GM11168 (cell line): ENCODE results near the gene CIPC.

Experiments used
- in situ Hi-C: fragments of 300-500 bp; cut with MboI; formaldehyde crosslinking; loops from one replicate; pipeline ENCODE4 v1.12.0; 2022; ENCODE audit warnings: low sequenced_read_pairs; ENCODE audit not compliant: unreplicated experiment

CIPC gene, protein sequence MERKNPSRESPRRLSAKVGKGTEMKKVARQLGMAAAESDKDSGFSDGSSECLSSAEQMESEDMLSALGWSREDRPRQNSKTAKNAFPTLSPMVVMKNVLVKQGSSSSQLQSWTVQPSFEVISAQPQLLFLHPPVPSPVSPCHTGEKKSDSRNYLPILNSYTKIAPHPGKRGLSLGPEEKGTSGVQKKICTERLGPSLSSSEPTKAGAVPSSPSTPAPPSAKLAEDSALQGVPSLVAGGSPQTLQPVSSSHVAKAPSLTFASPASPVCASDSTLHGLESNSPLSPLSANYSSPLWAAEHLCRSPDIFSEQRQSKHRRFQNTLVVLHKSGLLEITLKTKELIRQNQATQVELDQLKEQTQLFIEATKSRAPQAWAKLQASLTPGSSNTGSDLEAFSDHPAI

DNA sequence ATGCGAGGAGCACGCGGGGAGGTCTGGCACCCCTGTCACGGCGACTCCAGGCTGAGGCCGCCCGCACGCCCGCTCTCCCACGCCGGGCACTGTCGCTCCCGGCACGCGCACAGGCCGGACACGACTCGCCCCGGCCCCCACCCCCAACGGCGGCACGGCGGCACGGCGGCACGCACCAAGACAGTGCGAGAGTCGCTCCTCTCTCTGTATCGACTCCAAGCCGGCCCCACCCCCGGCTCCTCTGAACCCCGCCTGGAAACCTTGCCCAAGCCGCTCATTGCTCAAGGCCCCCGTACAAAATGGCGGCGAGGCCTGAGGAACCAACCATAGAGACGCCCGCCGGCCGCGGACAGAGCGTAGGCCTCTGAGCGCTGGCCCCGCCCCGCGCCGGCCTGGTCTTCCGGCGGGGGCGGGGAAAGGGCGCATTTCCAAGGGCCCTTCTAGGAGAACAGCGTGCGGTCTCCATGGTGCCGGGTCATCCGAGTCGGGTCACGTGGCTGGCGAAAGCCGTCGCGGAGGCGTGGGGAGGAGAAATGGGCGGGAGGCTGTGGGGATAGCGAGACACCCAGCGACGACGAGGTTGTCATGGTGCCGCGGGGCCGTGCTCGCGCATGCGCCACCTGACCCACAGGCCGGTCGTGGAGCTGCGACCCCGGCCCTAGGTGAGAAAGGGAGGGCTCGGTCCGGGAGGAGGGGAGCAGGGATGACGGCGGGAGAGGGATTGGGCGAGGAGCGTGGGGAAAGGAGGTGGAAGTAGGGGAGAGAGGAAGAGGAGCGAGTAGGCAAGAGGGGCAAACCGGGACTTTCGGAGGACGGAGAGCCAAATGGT lies at the start of gene CIPC:
CIPC (plus strand) TSS at position 559 of the 829 bp plus-strand sequence. CDS start 7,451 bp downstream, outside the sequence.
- in situ Hi-C loops = no loop called here

DNA sequence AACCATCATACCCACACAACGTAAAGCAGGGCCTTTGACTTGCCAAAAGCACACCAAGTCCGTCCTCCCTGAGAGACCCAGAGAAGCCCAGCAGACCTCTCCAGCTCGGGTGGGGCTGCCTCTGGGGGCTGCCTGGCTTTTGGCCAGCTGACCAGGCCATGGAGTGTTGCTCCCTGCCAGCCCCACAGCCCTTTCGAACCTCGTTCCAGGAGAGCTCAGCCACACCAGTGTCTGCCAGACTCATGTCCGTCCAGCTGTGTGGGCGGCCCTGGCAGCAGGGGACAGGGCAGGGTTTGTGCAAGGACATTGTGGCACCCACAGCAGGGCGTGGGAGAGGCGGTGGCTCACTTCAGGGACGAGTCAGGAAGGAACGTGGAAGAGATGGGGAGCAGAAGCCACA lies 46.9 kb upstream of the CIPC start:
- in situ Hi-C loops = loop anchor here (5.0 kb wide), 1 partner anchor 99 kb away; no protein-coding TSS in a partner anchor

DNA sequence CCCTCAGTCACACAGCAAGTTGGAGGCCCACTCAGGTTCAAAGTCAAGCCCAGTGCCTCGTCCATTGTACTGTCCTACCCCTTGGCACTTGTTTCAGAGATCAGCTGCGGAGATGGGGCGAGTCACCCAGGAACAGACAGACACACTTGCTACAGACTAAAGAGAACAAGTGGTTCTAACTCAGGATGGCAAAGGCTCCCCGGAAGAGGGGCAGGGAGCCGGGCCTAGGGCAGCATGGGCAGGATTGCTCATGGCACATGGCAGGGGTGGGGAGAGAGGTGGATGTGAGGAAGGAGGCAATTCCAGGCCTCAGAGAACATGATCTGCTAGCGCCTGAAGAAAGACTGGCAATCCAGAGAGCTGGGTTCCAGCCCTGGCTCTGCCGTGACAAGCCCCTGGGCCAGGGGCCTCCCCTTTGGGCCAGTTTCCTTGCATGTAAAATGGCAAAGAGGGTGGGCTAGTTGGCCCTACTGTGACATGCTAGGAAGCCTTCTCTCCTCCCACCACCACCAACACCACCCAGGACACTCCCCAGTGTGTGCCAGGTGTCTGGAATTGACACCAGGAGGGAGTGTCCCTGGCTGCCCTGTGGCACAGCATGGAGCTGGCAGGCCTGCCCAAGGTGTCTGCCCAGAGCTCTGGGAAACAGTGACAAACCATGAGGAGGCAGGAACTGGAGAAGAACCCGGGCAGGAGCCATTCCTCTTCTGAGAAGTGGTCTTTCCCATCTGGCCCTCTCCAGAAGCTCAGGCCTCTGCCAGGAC lies 45.6 kb upstream of the CIPC start:
- in situ Hi-C loops = loop anchor here (5.0 kb wide), 1 partner anchor 100 kb away; no protein-coding TSS in a partner anchor

DNA sequence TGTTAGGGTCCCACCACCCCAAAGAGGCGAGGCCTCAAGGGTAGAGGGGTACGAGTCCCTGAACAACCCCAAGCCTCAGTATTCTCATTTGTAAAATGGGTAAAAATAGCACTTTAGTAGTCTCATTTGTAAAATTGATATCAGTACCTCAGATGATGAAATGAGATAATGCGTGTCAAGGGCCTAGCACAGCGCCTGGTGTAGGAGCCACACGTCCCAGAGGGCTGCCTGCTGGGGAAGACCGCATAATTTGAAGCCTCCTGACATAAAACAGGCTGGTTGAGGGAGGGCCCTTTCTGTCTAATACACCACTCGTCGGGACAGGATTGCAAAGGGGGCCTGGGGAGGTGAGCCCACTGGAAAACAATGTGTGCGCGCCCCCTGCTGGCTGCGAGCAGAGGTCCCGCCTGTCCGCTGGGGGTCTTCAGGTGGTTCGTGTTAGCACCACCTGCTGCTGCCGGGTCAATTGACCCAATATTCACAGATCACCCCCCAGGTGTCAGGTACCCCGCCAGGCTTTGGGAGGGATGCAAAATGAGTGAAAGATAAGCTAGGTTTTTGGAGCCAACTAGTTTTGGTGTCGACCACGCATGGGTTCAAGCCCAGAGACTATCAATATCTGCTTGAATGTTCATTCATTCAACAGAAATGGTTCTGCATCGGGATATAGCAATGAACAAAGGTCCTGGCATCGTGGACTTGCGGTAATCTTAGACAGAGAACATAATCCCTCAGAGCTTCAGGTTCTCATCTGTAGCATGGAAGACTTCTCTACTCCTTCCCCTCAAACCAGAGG lies 44.8 kb upstream of the CIPC start:
- in situ Hi-C loops = loop anchor here (5.0 kb wide), 1 partner anchor 101 kb away; no protein-coding TSS in a partner anchor

DNA sequence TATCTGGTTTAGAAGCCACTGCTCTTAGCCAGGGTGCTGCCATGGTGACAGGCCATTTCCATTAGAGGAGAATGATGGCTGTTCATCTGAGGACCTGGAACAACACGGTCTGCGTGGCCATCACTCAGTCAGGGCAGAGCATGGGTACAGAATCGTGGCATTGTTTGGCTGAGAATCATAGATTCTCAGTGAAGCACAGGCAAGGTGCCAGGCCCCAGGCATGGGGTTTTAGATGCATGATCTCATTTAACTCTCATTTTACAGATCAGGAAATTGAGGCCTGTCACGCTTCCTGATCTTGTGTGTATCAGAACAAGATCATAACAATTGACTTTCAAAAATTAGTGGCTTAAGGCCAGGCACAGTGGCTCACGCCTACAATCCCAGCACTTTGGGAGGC lies 42.8 kb upstream of the CIPC start:
- in situ Hi-C loops = no loop called here

DNA sequence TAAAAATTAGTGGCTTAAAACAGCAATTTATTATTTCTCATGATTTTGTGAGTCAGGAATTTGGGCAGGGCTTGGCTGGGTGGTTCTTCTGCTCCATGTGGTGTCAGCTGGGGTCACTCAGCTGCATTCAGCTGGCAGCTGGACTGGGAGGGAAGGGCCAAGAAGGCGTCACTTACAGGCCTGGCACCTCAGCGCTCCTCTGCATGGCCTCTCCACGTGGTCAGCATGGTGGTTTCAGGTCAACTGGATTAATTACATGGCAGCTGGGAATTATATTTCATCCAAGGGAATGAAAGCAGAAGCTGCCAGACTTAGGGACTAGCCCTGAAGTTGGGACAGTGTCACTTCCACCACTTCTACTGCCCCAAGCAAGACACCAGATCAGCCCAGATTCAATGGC lies 42.1 kb upstream of the CIPC start:
- in situ Hi-C loops = no loop called here

DNA sequence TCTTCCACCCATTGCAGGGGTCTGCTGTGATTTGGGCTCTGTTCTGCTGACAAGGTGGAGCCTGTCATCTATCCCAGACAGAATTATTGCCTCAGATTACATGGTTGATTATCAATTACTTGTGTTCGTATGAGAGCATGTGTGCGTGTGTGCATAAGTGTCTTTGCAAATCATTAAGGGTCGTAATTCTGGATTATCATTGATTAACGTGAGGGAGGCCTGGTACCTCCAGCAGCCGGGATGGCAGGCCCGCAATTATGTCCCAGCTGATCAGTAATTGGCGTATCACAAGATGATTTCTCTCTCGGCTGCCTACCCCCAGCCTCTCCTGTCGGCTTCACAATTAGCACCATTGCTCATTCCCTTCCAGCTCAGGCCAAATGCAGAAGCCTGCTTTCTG lies 39.9 kb upstream of the CIPC start:
- in situ Hi-C loops = no loop called here

DNA sequence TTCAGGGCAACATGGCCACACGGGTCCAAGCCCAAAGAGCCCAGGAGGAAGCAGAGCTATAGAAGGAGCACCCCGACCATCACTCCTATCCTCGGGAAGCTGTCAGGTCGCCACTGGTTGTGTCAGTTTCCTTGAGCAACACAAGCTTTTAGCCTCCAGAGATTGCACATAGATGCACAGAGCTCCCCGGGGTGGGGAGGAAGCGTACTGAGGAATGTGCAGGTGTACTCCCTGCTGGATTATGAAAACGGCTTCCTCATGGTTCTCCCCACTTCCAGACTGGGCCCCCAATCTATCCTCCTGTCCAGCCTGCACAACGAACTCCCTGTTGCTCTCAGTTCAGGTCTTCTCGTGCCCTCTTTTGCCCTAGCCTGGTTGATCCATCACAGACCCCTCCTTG lies 39.3 kb upstream of the CIPC start:
- in situ Hi-C loops = no loop called here

DNA sequence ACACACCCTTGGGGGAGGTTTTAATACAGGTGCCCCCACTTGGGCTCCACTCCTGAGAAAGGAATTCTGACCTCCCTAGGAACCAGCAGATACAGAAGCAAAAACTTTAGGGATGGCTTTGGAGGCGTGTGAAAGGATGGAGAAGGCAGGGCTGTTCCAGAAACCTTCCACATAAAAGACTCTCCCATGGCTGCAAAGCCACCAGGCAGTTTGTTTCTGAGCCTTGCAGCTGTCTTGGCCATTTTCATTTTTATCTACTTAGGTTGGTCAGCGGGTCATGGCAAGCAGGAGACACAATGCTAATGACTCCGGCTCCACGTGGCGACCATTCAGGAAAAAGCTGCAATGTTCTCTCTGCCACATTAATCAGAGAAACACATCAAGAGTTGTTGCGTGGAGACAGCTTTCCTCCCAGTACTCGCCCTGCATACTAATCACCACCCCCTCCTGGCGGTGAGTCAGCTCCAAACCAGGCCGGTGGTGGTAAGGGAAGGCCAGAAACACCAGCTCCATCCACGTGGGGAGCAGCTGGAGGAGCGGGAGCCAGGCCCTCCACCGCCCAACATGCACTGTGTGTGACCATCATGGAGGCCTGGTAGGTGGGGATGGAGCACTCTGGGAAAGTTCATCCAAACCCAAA lies 38.7 kb upstream of the CIPC start:
- in situ Hi-C loops = no loop called here

DNA sequence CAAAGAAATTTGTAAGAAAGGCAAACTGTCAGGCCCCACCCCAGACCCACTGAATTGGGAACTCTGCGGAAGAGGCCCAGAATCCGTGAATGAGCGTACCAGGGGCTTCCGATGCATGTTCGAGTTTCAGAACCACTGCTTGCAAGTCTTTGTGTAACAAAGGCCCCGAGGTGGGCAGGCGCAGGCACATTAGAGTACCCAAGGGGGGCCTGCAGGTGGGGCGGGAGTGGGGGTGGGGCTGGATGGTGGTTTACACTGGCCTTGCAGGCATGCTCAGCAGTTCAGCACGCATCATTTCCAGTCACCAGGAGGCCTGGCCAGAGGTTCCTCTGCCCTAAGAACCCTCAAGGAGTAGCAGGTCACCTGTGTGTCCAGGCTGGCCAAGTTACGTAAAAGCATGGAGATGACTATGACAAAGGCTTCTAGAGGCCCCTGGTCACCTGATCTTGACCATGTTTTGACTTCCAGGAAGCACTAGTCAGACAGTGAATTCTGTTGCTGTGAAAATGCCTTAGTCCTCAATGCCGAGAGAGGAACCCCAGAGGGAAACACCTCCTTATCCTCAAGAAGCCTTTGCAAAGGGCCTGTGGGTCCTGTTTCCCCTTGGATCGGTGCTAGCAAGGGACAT lies 36.3 kb upstream of the CIPC start:
- in situ Hi-C loops = loop anchor here (5.0 kb wide), 1 partner anchor 179 kb away; no protein-coding TSS in a partner anchor

DNA sequence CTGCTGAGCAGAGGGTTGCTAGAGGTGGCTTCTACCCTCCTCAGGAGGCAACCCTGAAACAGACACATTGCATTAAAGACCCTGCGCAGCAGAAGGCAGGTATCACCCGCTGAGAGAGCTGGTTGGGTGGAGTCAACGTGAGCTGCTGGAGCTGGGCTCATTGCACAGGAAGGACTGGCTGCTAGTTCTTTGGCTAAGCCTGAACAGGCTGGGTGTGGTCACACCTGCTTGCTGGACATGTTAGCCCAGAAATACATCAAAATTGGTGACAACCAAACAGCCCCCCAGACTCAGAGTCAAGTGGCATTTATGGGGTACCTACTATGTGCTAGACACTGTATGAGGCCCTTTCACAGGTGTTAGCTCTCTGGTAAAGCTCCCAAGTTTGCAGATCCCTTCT lies 35.8 kb upstream of the CIPC start:
- in situ Hi-C loops = loop anchor here (5.0 kb wide), 1 partner anchor 180 kb away; no protein-coding TSS in a partner anchor

DNA sequence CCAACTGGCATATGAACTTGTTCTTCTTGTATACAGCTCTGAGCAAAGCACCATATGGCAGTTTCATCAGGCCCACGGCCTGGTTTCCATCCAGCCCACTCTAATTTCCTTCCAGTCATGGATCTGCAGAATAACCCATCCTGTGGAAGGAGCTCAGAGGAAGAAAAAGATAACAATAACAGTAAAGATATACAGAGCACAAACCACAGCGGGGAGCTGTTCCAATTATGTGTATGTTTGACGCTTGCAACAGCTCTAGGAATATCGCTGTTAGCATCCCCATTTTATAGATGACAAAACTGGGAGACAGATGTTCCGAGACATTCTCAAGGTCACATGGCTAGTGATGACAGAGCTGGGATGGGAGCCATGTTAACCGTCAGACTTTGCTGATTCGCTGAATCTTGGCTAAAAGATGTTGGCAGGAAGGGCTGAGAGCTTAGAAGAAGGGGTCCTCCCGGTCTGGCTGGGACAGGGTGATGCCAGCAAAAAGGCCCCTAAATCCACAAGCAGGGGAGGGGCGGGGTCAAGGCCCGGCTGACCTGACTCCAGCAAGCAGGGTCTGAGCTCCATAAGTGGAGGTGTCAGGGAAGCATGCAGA lies 34.4 kb upstream of the CIPC start:
- in situ Hi-C loops = loop anchor here (5.0 kb wide), 1 partner anchor 181 kb away; no protein-coding TSS in a partner anchor

DNA sequence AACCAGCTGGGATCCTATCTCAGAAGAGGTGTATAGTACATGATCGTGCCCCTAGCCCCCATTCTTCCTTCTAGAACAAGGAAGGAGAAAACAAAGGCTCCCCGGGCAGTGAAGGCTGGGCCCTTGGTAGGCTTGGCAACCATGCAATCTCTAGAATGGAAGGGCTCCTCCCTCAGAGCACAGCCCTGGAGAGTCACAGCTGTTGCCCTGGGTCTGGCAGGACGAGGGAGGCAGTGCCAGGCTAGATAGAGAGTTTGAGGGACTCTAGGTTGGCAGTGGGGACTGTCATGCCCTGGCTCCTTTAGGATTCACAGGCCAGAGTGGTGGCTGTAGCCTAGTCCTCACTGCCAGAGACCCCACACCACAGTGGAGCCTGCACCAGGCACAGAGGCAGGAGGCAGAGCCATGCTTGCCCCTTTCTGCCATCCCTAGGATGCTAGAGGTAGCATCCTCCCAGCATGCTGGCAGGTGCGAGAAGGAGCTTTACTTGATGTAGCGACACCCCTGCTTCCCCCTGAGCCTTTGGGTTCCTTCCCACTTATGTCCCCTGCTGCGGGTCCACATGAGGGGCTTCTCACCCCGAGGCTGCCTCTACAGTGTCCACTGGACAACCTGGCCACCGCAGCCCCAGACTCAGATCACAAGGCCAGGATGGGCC lies 33.4 kb upstream of the CIPC start:
- in situ Hi-C loops = loop anchor here (5.0 kb wide), 1 partner anchor 182 kb away; no protein-coding TSS in a partner anchor

DNA sequence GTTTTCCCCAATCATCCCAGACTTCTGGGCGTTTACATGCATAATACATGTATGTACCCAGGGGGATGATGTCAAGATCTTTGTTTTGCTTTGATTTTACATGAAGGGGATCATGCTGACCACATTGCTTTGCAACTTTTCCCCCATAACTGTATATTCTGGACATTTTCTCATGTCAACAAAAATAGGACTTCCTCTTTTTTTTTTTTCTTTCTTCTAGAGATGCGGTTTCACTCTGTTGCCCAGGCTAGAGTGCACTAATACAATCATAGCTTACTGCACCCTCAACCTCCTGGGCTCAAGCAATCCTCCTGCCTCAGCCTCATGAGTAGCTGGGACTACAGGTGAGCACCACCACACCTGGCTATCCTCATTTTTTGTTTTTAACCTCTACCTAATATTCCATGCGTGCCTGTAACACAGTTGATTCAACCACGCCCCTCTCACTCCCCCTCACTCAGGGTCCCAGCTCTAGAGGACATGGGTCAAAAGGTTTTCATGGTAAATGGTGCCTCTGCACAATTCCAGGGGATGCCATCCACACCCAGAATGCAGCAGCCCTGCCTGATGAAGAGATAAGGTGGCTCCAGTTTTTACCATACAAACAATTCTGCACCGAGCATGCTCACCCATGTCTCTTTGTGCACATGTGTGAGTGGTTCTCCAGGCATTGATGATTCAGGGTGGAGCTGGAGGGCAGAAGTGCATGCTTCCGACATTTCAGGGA lies 32.0 kb upstream of the CIPC start:
- in situ Hi-C loops = no loop called here

DNA sequence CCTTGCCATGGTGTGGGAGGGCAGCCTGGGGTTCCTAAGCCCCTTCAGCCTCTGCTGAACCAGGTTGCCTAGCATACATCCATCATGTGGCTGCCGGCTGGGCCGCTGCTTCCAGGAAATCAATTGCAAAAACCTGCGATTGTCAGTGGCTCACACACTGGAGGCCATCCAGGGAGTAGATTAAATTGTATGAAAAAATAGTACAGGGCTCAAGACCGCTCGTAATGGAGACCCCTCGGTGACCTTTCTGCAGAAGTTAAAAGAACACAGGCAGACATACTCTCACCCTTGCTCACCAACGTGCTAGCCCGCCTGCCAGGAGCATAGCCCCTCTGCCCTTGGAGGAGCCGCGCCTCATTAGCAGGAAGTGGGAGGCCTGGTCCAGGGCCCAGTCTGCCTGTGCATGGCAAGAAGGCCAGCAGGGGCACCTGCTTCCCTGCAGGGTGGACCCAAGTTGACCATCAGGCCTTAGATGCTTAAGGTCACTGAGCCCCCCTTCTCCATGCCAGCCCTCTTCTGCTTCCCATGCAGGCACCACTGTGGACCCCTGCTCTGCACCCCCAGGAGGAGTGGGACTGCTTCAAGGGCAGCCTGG lies 31.4 kb upstream of the CIPC start:
- in situ Hi-C loops = no loop called here

DNA sequence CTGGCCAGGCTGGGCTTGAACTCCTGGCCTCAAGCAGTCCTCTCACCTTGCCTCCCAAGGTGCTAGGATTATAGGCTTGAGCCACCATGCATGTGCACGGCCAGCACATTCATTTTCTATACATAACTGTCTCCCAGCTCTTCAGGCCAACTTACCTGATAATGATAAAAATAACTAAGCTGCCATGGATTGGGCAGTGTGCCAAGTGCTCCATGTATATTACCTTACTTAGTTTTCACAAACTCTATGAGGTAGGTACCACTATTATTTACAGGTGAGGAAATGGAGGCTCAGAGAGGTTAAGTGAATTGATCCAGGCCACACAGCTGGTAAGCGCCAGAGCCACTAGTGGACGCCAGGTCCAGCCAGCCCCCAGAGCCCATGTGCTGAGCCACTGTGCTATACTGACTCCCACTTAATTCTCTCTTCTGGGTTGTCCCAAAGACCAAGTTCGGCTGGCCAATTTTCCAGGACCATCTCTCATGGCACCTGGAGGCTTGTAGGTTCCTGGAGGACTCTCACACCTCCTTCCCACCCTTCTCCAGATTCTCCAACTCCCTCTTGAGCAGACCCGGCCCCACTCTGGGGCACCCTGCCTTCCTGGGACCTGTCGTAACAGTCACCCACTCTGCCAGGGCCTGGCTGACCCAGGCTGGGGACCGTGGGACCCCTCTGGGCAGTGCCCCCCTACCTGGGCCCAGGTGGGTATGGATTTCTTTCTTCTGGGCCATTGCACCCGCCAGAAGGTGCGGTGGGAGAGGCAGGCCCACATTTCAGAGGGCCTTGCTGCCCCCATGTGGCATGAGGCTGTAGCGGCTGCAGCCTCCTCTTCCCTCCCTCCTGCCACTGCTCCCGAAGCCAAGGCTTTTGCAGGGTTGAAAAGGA lies 30.2 kb upstream of the CIPC start:
- in situ Hi-C loops = no loop called here
